GM19035 (cell line): ENCODE measurements around the gene NALCN.

ENCODE experiments used
- ATAC-seq: cut with Tn5 transposase; IDR thresholded peaks from one replicate; pipeline ENCODE4 v1.9.1; 2021; ENCODE audit not compliant: unreplicated experiment

Gene NALCN

DNA sequence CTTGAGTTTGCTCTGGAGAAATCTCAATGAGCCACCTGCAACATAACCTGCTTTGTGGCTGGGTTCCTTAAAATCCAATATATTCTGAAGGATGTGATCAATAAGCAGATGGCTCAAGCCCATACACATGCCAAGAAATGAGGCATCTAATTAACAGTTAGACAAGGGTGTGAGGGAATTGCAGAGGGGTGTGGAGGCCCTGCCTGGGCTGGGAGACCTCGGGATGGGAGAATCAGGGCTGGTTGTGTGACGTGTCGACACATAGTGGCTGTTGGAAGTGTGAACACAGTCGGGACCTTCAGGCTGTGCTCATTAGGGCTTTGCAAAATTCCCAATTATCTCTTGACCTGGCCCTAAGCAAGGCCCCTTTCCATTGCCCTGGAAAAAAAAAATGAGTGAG is 379.8 kb downstream of the NALCN start:
- no peak for ATAC-seq

- ATAC-seq = no peak
These were observed 381.1 kb downstream of the NALCN start for GRCh38 chr13:101035119-101035620.

- no peak for ATAC-seq
These were observed 389.4 kb downstream of the NALCN start for GRCh38 chr13:101026736-101027398.

DNA sequence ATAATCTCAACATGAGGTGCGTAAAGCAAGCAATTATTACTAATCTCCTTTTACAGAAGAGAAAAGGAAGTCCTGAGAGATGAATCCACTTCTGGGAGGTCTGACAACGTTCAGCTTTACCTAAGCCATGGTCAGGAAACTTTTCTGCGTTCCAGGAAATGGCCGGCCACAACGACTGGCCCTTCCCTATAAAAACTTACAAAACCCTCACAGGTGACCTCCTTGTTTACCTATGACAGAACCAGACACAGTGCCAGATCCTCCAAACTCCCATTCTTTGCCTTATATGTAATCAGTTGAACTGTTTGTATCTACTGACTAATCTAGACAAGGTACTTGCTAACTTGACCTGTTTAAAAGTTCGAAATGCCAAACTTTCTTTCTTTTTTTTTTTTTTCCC is 390.0 kb downstream of the NALCN start:
- no peak for ATAC-seq

DNA sequence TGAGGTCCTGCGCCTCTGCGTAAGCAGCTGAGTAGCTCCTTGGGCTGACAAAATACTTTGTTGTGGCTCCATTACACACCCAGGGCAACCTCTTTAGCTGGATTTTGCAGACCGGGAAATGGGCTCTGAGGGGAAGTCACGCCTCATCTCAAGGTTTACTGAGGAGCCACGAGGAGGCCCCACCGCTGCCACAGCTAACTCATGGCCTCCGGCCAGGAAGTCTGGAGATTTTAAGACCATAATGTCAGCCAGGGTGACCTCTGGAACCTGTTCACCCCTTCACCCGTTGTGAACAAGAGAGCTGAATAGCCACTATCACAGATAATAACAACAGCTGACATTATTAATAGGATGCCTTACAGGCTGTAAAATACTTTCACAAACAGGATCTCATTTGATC is 390.4 kb downstream of the NALCN start:
- ATAC-seq = no peak

- no peak for ATAC-seq
These were observed 390.8 kb downstream of the NALCN start for GRCh38 chr13:101025519-101025918.

DNA sequence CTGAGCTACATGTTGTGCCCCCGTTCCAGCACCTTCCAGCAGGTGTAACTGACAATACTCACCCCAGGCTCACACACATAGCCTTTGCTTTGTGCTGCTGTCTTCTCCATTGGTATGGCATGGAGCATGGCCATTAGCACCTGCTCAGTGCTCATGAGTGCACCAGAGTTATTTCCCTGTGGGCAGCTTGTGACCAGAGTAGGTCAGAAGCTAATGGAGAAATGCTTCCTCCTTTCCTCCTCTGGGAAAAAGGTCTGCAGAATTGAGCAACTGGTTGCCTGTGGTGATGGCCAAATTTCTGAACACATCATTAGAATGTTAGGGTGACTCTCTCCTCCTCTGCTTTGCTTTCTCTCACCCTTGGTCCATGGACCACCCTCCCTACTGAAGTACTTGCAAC is 397.2 kb downstream of the NALCN start:
- ATAC-seq = no peak

- ATAC-seq = no peak
These were observed 397.6 kb downstream of the NALCN start for GRCh38 chr13:101018720-101019119.

GRCh38 chr13:101017123-101017872 is 399.0 kb downstream of the NALCN start:
- ATAC-seq = no peak

- no peak for ATAC-seq
These were observed 399.8 kb downstream of the NALCN start for GRCh38 chr13:101016475-101016874.

DNA sequence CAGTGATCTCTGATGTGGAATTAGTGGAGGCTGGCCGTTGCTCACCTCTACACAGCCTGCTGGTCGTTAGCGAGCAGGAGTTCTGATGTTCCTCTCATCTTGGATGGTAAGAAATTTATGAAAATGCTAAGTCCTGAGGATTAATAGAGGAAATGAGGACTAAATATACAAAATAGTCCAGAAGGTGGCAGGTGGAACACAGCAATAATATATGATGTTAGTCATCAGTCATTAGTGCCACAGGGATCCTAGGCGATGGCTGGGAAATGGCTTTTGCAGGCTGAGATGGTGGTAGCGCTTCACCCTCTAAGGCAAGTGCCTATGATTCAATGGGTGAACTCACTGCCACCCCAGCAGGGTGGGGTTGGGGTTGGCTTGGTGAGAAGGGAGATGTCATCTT is 403.1 kb downstream of the NALCN start:
- no peak for ATAC-seq

DNA sequence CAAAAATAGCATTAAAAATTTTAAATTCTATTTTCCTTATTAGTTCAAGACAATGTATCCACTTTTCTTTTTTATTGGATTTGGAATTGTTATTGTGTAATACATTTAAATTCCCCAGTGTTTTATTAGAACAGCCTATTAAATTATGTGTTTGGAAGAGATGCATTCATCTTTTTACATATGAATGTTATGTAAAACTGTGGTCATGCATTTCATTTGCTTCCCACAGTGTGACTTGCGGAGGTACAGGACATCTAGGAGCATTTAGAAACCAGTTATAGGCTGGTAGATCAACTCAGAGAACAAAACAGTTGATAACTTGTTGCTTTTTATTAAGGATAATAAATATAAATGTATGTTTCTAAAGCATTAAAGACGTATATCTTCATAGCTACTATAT is 406.2 kb downstream of the NALCN start:
- no peak for ATAC-seq

DNA sequence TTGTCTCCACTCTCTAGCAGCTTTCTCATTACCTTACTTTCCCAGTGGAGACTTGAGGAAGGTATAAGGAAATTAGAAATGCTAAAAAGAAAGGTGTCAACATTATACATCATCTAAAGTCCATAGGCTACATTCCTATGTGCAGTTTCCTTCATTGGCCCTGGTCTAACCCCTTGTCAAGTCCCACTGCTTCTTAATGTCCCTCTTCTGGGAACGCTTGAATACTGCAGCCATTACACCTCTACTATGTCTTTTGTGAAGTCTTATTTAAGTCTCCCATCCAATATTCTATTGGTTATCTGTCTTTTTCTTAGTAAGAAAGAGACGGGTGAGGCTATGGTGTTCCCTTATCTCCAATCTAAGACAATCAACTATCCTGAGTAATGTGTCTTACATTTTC is 409.1 kb downstream of the NALCN start:
- ATAC-seq = no peak
